GM19328 (cell line): ENCODE data around the gene TAS2R41.
"Not testable (repeated sequence)": the region's sequence is repeated elsewhere in the genome, so short reads cannot be mapped to it uniquely, and the experiment has no call there.

Experiments used
- ATAC-seq: cut with Tn5 transposase; IDR thresholded peaks from one replicate; pipeline ENCODE4 v1.9.1; 2021; ENCODE audit warnings: mild to moderate bottlenecking, moderate library complexity; ENCODE audit not compliant: unreplicated experiment

The TAS2R41 gene

GRCh38 chr7:143456992-143457793 is 20.5 kb upstream of the TAS2R41 start:
- no peak for ATAC-seq

- ATAC-seq, result no peak
Measured at GRCh38 chr7:143458263-143458662, 19.4 kb upstream of the TAS2R41 start.

- no peak for ATAC-seq
Measured at GRCh38 chr7:143458681-143459080, 19.0 kb upstream of the TAS2R41 start.

GRCh38 chr7:143459359-143459758 is 18.3 kb upstream of the TAS2R41 start:
- no peak for ATAC-seq

- ATAC-seq, result no peak
Measured at GRCh38 chr7:143460271-143460979, 17.2 kb upstream of the TAS2R41 start.

GRCh38 chr7:143462045-143462444 is 15.6 kb upstream of the TAS2R41 start:
- no peak for ATAC-seq

- no peak for ATAC-seq
Measured at GRCh38 chr7:143463556-143463955, 14.1 kb upstream of the TAS2R41 start.

- ATAC-seq, result no peak
Measured at GRCh38 chr7:143463957-143464356, 13.7 kb upstream of the TAS2R41 start.

GRCh38 chr7:143467724-143468123 is 9.9 kb upstream of the TAS2R41 start:
- ATAC-seq, result no peak

- not testable (repeated sequence) for ATAC-seq
Measured at GRCh38 chr7:143472071-143472689, 5.5 kb upstream of the TAS2R41 start.

- no peak for ATAC-seq
Measured at GRCh38 chr7:143479055-143479766, 1.5 kb downstream of the TAS2R41 start.

GRCh38 chr7:143480501-143480900 is 2.8 kb downstream of the TAS2R41 start:
- no peak for ATAC-seq

GRCh38 chr7:143484119-143484518 is 6.4 kb downstream of the TAS2R41 start:
- no peak for ATAC-seq

GRCh38 chr7:143485094-143485493 is 7.4 kb downstream of the TAS2R41 start:
- ATAC-seq, result no peak

GRCh38 chr7:143485500-143485899 is 7.8 kb downstream of the TAS2R41 start:
- ATAC-seq, result no peak

GRCh38 chr7:143486266-143486665 is 8.6 kb downstream of the TAS2R41 start:
- not testable (repeated sequence) for ATAC-seq

GRCh38 chr7:143487061-143487460 is 9.4 kb downstream of the TAS2R41 start:
- ATAC-seq, result no peak

- no peak for ATAC-seq
Measured at GRCh38 chr7:143487566-143487965, 9.9 kb downstream of the TAS2R41 start.

GRCh38 chr7:143490717-143491306 is 13.1 kb downstream of the TAS2R41 start:
- no peak for ATAC-seq

- ATAC-seq, result no peak
Measured at GRCh38 chr7:143492043-143492471, 14.4 kb downstream of the TAS2R41 start.
